MG63 (cell line): ENCODE measurements around the gene ANO8. TPM values are rescaled to one million over a fixed set of nuclear protein-coding genes. Genes with fewer than 3 reads are reported as not detected.
"Not testable (repeated sequence)": the region's sequence is repeated elsewhere in the genome, so short reads cannot be mapped to it uniquely, and the experiment has no call there.

ENCODE experiments used
- DNase-seq: peaks from one replicate; pipeline ENCODE4 v3.0.0-alpha.2; 2020
- H3K27me3 ChIP-seq: fragments of 250-450 bp; sonication (Bioruptor Pico); 2 replicates; pipeline ENCODE4 v1.5.1; 2020; ENCODE audit warnings: mild to moderate bottlenecking, moderate library complexity
- H3K36me3 ChIP-seq: fragments of 250-450 bp; sonication (Bioruptor Pico); 2 replicates; pipeline ENCODE4 v1.5.1; 2020; ENCODE audit warnings: mild to moderate bottlenecking, moderate library complexity
- H3K4me3 ChIP-seq: fragments of 250-450 bp; sonication (Bioruptor Pico); 2 replicates; pipeline ENCODE4 v1.5.1; 2020; ENCODE audit warnings: mild to moderate bottlenecking, moderate library complexity
- H3K9me3 ChIP-seq: fragments of 250-450 bp; sonication (Bioruptor Pico); 2 replicates; pipeline ENCODE4 v1.5.1; 2020; ENCODE audit warnings: mild to moderate bottlenecking, moderate library complexity
- total RNA-seq: library from RNA; depleted of rRNA; stranded (reverse); fragments of >200 nt; shearing (Covaris generic); gene quantifications from 2 replicates; pipeline ENCODE4 v1.2.3, GENCODE V29; 2014; ENCODE audit warnings: low replicate concordance; rRNA removed

ANO8 gene, protein sequence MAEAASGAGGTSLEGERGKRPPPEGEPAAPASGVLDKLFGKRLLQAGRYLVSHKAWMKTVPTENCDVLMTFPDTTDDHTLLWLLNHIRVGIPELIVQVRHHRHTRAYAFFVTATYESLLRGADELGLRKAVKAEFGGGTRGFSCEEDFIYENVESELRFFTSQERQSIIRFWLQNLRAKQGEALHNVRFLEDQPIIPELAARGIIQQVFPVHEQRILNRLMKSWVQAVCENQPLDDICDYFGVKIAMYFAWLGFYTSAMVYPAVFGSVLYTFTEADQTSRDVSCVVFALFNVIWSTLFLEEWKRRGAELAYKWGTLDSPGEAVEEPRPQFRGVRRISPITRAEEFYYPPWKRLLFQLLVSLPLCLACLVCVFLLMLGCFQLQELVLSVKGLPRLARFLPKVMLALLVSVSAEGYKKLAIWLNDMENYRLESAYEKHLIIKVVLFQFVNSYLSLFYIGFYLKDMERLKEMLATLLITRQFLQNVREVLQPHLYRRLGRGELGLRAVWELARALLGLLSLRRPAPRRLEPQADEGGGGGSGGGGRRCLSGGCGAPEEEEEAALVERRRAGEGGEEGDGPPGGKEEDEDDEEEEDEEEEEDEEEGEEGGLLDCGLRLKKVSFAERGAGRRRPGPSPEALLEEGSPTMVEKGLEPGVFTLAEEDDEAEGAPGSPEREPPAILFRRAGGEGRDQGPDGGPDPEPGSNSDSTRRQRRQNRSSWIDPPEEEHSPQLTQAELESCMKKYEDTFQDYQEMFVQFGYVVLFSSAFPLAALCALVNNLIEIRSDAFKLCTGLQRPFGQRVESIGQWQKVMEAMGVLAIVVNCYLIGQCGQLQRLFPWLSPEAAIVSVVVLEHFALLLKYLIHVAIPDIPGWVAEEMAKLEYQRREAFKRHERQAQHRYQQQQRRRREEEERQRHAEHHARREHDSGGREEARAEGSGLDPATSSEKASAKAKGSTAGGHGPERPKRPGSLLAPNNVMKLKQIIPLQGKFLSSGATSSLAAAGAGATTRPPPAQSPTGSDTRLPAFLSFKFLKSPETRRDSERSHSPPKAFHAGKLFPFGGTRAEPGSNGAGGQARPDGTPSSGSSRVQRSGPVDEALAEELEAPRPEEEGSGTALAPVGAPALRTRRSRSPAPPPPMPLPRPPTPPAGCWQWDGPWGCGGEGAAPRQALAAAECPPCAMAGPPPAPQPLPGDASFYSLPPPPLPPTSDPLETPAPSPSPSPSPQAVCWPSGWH
- total RNA-seq = 1.4 and 3.6 TPM in 2 replicates

DNA sequence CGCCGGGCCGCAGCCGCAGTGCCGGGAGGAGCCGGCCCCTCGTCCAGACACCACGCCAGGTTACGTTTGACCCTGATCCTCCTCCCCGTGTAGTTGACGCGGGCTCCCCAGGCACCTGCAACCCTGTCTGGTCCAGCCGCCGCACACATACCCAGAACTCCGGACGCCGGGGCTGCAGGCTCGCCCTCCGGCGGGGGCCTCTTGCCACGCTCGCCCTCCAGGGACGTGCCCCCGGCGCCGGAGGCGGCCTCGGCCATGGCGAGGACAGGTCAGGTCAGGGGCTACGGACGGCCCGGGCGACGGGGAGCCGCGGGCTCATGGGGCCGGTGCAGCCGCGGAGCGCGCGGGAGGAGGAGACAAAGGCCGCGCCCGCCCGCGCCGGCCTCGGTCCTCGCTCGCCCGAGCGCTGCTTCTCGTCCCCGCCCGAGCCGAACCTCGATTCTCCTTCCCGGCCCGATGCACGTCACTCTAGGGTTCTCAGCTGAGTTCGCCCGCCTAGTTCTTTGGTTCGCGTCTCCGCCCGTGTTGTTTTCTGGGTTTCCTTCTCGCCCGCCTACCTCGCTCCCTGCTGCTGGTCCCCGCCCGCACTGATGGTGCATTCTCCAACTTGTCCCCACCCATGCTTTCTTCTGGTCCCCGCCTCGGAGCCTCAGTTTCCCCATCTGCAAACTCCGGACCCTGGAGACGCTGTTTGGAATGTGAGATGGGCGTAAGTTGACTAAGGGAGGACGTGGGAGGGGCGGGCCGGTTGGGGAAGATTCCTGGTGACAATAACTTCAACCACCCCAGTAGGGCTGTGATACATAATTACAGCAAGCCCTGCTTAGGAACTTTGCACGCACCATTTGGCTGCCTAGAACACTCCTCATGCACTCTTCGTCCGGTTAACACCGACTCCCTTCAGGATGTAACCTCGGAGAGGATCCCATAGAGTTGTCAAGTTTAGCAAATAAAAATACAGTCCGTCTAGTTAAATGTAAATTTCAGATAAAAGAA, at the start of gene ANO8:
TSS of gene ANO8 (minus strand) at position 442 of the 996 bp plus-strand sequence. CDS start at position 257, 185 bp downstream.
- Histone ChIP-seq H3K4me3 (peak within 1 kb of the TSS; percentile 69), H3K9me3 (peaks cover 2% of the 10 kb centered on the region; the same call in 1 of the 2 replicates), H3K36me3 (peaks cover 18% of the 10 kb centered on the region), H3K27me3 (no peaks in the 10 kb centered on the region)
- DNase-seq = peak; percentile 100

DNA sequence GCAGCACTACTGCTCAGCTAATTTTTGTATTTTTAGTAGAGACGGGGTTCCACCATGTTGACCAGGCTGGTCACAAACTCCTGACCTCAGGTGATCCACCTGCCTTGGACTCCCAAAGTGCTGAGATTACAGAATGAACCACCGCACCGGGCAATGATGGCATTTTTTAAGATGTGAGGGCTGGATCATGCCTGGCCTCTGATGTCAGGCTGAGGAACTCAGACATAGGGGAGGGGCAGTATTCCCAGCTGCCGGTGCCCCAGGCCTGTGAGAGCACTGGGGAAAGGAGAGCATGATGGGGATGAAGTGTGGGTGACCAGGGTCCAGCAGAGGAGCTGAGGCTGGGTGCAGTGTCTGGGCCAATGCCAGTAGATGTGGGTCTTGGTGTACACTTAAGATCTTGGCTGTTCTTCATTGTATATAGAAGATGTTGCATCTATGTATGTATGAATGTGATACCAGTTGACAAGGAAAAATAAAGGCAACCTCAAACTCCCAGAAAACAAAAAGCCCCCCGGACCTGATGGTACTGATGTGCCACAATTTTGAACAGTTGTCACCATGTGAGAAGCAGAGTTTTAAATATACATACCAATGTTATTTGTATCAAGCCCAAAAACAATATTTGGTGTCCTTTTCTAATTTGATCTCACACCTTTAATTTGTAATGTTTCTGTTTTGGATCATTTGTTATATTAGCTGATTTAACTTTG, 45.9 kb upstream of the ANO8 start:
- no peaks in the 10 kb centered on the region for H3K36me3 ChIP-seq
- H3K27me3 ChIP-seq = no peaks in the 10 kb centered on the region
- no peak overlapping the region for H3K4me3 ChIP-seq
- no peak for DNase-seq
- H3K9me3 ChIP-seq = peaks cover 4% of the 10 kb centered on the region; the same call in 1 of the 2 replicates

DNA sequence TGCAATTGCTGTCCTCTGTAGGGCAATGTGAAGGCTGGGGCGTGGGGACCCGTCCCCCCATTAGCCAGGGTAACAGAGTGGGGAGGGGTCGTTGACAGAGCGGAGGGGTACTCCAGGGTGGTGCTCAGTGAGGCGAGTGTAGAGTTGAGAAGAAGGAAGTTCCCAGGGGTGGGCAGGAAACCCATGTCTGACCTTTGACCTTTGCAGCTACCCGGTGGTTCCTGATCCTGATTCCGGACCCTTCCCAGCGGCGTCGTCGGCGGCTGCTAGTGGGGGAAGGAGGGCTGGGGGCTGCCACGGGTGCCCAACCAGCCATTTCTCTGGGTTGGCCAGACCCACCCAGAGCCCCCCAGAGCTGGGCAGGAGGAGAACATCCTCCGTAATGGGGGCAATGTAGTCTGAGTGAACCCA, 44.6 kb upstream of the ANO8 start:
- Histone ChIP-seq H3K4me3 (no peak overlapping the region), H3K27me3 (no peaks in the 10 kb centered on the region), H3K36me3 (no peaks in the 10 kb centered on the region), H3K9me3 (peaks cover 4% of the 10 kb centered on the region; the same call in 1 of the 2 replicates)
- DNase-seq = no peak

- Histone ChIP-seq H3K9me3 (peaks cover 4% of the 10 kb centered on the region; the same call in 1 of the 2 replicates), H3K27me3 (no peaks in the 10 kb centered on the region), H3K36me3 (no peaks in the 10 kb centered on the region), H3K4me3 (no peak overlapping the region)
- DNase-seq = no peak
Measured at GRCh38 chr19:17378271-17378670, 43.6 kb upstream of the ANO8 start.

DNA sequence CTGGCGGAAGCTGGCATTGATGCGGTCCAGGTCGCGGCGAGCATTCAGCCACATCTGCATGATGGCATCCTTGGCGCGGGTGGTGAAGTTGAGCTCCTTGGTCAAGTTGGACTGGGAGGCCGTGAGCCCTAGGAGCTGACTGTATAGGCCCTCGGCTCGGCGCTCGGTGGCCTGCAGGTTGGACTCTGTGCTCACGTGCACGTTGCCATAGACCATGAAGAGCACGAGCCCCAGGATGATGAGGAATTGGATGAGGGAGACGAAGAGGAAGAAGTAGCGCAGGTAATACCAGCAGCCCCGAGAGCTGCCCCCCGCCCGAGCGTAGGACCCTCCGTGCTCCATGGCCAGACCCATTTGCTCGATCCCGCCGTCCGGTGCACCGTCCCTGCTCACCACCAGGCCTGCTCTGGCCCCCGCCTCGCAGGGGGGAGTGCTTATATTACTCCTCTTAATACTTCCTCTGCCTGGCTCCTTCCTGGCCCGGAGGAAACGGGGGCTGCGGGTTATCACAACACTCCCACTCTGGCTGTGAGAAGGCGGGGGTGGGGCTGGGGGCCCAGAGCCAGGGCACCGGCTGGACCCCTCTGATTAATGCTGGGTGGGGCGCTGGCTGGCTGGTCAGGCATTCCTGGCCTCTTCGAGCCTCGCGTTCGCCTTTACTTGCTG, 42.4 kb upstream of the ANO8 start, which contains the start of gene PLVAP:
TSS of gene PLVAP (minus strand) at position 408 of the 666 bp plus-strand sequence. CDS start at position 354, 54 bp downstream.
- Histone ChIP-seq H3K36me3 (no peaks in the 10 kb centered on the region), H3K4me3 (no peak within 1 kb of the TSS), H3K9me3 (peaks cover 4% of the 10 kb centered on the region; the same call in 1 of the 2 replicates), H3K27me3 (no peaks in the 10 kb centered on the region)
- DNase-seq = no peak

DNA sequence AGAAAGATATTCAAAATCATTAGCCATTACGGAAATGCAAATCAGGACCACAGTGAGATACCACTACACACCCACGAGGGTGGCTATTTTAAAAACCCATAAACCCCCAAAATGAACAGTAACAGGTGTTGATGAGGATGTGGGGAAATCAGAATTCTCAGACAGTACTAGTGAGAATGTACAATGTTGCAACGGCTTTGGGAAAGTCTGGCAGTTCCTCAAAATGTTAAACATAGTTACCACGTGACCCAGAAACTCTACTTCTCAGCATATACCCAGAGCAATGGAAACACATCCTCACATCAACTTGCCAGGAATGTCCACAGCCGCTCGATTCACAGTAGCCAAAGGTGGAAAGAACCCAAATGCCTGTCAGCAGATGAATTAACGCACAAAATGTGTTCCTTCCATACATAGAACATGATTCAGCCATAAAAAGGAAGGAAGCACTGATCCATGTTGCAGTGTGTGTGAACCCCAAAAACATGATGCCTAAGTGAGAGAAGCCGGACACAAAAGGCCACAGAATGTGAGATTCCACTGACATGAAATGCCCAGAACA, 35.5 kb upstream of the ANO8 start:
- DNase-seq = no peak
- no peaks in the 10 kb centered on the region for H3K9me3 ChIP-seq

GRCh38 chr19:17365361-17365760, 30.7 kb upstream of the ANO8 start:
- H3K4me3 ChIP-seq = no peak overlapping the region
- no peak for DNase-seq
- no peaks in the 10 kb centered on the region for H3K36me3 ChIP-seq
- no peaks in the 10 kb centered on the region for H3K9me3 ChIP-seq
- peaks cover 2% of the 10 kb centered on the region; the same call in 1 of the 2 replicates for H3K27me3 ChIP-seq

More for the DNA sequence above, 35.5 kb upstream of the ANO8 start:
- Histone ChIP-seq H3K36me3 (no peaks in the 10 kb centered on the region), H3K27me3 (peaks cover 2% of the 10 kb centered on the region; the same call in 1 of the 2 replicates), H3K4me3 (no peak overlapping the region)

- not testable (repeated sequence) for DNase-seq, H3K9me3 ChIP-seq, H3K4me3 ChIP-seq, H3K27me3 ChIP-seq, H3K36me3 ChIP-seq
Measured at GRCh38 chr19:17363852-17364605, 29.4 kb upstream of the ANO8 start.

DNA sequence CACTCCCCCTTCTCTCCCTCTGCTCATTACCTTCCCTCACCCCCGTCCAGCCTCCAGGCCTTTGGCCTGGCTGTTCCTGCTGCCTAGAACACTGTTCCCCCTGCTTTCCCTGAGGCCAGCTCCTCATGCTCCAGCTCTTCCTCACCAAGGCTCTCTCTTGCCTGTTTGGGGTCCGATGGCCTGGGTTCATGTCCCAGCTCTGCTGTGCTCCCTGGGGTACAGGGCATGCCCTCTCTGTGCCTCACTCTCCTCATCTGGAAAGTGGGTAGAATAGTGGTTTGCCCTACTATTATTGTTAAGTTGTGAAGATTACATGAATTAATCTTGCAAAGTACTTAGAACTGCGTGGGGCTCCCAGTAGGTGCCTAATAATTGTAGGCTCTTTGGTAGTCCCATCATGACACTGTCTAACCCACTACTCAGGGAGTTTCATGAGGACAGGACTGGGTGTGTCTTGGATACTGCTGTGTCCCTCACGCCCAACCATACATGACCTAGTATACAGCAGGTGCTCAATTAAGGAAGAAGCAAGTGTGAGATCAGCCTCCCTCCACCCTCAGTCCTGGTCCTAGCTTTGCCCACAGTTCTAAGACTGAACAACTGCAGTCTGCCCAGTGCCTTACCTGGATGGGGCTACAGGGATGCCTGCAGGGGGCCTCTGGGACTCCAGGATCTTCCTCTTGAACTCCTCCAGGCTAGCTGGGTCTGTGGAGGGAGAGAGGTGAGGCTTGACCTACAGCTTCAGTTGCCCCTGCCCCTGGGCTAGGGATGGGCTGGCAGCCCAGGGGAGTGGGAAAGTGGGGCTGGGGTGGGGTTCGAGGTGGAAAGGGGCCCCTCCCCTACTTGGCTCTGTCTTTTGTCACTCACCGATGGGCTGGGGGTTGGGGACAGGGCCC, 25.5 kb upstream of the ANO8 start:
- DNase-seq = no peak
- Histone ChIP-seq H3K27me3 (no peaks in the 10 kb centered on the region), H3K9me3 (no peaks in the 10 kb centered on the region), H3K4me3 (no peak overlapping the region), H3K36me3 (no peaks in the 10 kb centered on the region)

GRCh38 chr19:17358395-17358794, 23.7 kb upstream of the ANO8 start:
- no peaks in the 10 kb centered on the region for H3K9me3 ChIP-seq
- no peaks in the 10 kb centered on the region for H3K36me3 ChIP-seq
- H3K27me3 ChIP-seq = no peaks in the 10 kb centered on the region
- DNase-seq = peak; percentile 39
- no peak overlapping the region for H3K4me3 ChIP-seq

DNA sequence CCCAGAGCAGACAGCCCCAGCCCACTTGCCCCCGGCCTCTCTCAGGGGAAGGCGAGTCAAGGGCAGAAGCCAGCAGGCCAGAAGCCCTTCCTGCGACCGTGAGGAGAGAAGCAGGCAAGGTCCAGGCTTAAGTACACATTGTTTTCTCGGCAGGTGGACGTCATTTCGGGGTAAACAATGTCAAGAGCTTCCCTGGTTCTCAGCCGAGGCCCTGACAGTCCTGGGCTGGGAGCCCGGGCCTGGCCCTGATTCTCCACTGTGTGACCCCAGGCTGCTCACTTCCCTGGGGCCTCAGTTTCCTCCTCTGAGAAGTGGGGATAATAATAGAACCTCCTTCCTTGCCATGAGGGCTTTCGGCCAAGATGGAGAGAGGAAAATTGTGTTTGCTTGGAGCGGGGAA, 23.1 kb upstream of the ANO8 start:
- no peaks in the 10 kb centered on the region for H3K9me3 ChIP-seq
- H3K4me3 ChIP-seq = no peak overlapping the region
- no peaks in the 10 kb centered on the region for H3K27me3 ChIP-seq
- DNase-seq = no peak
- H3K36me3 ChIP-seq = no peaks in the 10 kb centered on the region

- Histone ChIP-seq H3K4me3 (no peak overlapping the region), H3K36me3 (no peaks in the 10 kb centered on the region), H3K27me3 (no peaks in the 10 kb centered on the region), H3K9me3 (no peaks in the 10 kb centered on the region)
- DNase-seq = no peak
Measured at GRCh38 chr19:17357078-17357666, 22.5 kb upstream of the ANO8 start.
